Measurements from ENCODE around the gene HDAC1.
"Not testable (repeated sequence)": the region's sequence is repeated elsewhere in the genome, so short reads cannot be mapped to it uniquely, and the experiment has no call there.

HDAC1 gene

DNA sequence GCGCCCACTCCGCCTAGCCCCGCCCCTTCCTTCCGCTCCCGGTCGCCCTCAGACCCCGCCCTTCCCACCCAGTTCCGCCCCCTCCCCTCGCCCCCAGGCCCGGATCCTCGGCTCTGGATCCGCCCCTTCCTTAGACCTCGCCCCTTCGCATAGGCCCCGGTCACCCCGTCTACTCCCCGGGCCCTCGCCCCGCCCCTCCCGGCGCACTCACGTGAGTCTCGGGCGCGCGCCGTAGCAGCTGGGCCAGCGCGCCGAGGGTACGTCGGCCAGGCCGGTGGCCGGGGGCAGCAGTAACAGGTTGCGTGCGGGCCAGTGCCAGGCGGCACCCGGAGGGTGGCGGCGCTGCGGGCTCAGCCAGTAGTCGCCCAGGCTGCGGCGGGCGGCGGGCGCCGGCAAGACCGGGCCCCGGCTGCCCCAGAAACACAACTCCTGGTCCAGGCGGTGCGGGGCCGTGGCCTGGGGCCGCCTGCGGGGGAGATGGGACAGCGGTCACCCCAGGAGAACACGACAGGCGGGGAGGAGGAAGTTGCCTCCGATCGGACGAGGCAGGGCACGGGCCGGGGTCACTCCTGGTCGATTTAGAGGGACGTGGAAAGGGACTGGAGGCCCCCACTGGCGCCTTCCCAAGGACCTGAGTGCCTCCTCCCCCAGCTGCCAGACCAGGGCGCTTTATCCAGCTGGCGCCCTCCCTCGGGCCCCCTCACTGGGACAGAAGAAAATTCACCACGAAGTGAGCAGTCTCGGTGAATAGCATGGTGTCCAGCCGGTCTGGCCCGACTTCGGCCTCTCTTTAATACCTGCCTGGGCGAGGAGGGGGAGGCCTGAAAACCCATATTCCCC lies 59.7 kb downstream of the HDAC1 start:
- DNase-seq, result peak; percentile 90

GRCh38 chr1:32352239-32352745 lies 60.4 kb downstream of the HDAC1 start:
- no peak for DNase-seq

DNA sequence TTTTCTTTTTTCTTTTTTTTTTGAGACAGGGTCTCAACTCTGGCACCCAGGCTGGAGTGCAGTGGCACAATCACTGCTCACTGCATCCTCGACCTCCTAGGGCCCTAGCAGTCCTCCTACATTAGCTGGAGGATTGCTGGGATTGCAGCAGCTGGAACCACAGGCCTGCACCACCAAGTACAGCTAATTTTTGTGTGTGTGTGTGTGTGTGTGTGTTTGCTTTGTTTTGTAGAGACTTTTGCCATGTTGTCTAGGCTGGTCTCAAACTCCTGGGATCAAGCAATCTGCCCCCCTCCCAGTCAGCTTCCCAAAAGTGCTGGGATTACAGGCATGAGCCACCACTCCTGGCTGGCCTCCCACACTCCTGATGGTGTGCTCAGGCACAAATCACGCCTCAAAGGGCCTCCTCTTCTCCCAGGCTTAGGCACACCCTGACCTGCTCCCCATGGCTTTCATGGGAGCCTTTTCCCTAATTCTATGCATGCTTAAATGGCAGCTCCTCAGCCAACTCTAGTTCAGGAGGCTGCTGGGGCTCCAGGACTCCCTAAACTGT lies 61.0 kb downstream of the HDAC1 start:
- no peak for DNase-seq

DNA sequence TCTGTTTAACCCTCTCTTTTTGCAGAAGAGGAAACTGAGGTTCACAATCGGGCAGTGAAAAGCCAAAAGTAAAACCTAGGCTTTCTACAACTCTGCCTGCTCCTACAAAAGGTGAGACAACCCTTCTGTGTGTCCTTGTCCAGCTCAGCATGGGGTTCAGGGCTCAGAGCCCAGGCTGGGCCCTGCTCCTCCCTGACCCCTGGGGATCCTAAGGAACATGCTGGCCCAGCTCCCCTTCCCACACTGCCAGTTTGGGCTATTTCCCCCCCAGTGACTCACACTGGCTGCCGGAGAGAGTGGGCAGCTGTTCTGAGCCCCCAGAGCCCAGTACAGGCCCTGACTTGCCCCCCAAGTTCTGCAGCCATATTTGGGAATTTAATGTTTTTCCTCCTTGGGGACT lies 61.5 kb downstream of the HDAC1 start:
- no peak for DNase-seq

GRCh38 chr1:32353886-32354570 lies 62.1 kb downstream of the HDAC1 start:
- no peak for DNase-seq

GRCh38 chr1:32355778-32356177 lies 63.9 kb downstream of the HDAC1 start:
- not testable (repeated sequence) for DNase-seq

DNA sequence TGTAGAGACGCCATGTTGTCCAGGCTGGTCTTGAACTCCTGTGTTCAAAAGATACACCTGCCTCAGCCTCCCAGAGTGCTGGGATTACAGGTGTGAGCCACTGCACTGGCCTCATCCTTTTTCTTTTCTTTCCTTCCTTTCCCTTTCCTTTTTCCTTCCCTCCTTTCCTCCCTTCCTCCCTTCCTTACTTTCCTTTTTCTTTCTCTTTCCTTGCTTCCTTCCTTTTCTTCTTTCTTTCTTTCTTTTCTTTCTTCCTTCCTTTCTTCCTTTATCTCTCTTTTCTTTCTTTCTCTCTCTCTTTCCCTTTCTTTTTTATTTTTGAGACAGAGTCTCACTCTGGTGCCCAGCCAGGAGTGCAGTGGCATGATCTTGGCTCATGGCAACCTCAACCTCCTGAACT lies 64.6 kb downstream of the HDAC1 start:
- no peak for DNase-seq

GRCh38 chr1:32357614-32358013 lies 65.7 kb downstream of the HDAC1 start:
- DNase-seq, result no peak

GRCh38 chr1:32358435-32358834 lies 66.6 kb downstream of the HDAC1 start:
- DNase-seq, result no peak

DNA sequence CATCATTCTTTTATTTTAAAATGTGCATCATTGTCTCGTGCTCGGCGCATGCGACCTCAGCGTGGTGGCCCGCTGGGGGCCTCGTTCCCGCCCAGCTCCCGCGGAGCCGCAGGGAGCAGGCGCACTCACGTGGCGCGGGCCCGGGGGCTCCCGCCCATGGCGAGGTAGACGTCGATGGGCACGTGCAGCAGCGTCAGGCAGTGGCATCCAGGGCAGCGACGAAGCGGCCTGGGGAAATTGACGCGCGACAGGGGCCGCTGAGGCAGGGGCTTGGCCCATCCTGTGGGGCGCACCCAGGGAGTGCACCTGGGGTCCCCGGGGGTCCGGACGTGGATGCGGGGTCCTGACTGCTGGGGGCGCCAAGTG lies 69.4 kb downstream of the HDAC1 start:
- DNase-seq, result no peak

GRCh38 chr1:32361674-32362473 lies 70.0 kb downstream of the HDAC1 start:
- DNase-seq, result no peak

GRCh38 chr1:32362474-32363313 lies 70.8 kb downstream of the HDAC1 start, which contains the start of the genes FAM229A and TSSK3:
Gene FAM229A, minus strand, starts transcription at chr1:32362485. Its CDS starts 394 bp downstream, at chr1:32362091.
Gene TSSK3, plus strand, starts transcription at chr1:32362539. Its CDS starts 163 bp downstream, at chr1:32362702.
- DNase-seq, result no peak

- no peak for DNase-seq
Measured at GRCh38 chr1:32363713-32364112, 71.8 kb downstream of the HDAC1 start.

GRCh38 chr1:32364836-32365235 lies 73.0 kb downstream of the HDAC1 start:
- DNase-seq, result no peak

- no peak for DNase-seq
Measured at GRCh38 chr1:32365445-32365844, 73.6 kb downstream of the HDAC1 start.

GRCh38 chr1:32367912-32368635 lies 76.2 kb downstream of the HDAC1 start:
- no peak for DNase-seq

DNA sequence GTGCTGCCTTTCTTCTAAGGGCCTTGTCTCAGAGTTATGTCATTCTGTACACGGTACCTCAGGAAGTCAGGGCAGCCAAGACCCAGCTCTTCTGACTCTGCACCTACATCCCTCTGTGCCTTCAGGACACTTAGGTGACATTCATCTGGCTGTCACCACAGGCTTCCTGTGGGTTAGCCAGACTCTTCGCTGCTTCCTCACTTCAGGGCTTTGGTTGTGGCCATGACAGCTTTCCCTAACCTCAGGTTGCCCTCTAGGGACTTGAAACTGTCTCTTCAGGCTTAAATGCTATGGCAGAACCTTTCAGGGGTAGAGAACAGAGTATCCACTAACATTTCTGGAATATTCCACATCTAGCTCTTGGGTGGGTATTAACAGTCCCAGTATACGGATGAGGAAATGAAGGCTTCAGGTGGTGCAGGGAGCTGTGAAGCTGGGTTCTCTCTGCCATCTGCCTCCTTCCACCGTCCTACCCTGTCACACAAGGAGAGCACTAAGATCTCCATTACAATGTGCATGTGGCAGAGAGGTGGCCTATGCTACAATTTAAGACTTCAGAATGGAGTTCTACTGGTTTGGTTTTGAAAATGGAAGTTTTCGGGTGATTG lies 80.4 kb downstream of the HDAC1 start:
- DNase-seq, result peak; percentile 43

DNA sequence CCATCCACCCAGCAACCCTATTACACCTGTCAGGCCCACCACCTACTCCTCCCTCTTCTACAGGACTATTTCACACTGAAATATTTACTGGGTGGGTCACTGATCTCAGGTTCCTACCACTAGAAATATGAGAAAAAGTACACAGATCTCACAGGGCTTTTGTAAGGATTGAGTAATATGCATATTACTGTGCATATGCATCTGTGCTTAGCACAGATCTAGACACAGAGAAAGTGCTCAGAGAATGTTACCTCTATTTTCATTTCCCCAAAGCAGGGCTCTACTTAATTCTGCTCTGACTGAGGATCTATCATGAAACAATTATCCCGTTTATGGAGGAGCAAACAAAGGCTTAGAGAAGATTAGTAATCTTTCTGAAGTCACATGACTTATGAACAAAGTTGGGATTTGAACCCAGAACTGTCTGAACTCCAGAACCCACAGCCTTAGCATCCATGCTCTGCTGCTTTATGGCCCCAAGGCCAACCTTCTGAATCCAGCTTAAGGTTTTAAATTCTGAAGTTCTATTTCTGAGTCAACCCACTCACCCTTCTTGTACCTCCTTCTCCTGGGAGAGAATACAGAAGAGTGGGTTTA lies 82.2 kb downstream of the HDAC1 start:
- no peak for DNase-seq

DNA sequence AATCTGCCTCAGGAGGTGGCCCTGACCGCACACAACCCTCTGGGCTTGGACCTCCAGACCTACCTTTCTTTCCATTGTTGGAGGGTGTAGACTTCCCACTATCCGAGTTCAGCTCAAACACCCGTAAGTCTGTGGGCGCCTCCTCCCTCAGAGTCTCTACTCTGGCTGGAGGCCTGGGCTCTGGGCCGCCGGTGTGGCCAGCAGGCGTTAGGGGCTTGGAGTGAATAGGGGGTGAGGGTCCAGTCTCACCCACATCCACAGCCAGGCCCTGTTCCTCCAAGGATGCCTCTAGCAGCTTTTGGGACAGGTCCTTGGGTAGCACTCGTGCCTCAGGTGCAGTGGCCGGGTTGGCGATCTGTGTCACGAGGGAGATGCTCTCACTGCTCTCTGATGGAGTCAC lies 84.3 kb downstream of the HDAC1 start:
- no peak for DNase-seq

DNA sequence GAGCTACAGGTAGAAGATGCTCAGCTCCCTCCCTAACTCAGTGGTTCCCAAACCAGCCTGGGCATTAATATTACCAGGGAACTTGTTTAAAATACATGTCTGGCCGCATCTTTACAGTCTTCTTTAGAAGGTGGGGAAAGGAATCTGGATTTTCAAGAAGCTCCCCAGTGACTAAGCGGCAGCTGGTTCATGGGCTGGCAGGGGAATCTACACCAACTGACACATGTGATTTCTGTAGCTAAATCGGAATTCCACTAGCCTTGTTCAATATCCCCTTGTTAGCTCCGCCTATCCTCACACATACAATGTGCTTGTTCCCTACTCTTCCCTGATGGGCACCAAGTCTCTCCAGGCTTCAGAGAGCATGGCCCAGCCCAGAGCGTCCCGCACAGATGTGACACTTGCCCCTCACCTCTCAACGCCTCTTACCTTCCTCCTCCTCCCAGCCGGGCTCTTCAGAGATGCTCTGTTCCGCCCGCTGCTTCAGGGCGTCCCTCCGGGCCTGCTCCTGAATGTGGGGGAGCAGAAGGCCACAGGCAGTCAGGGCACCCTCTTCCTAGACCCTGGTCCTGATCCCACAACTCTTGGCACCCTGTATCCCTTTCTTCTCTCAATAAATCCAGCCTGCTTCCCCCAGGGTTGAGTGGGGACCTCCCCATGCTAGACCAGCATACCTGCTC lies 85.8 kb downstream of the HDAC1 start:
- no peak for DNase-seq

Data from activated gamma-delta T cell treated with Interleukin-2 at 50 U/mL for 16 hours (primary cell).